ENCODE data around the gene CHST15. TPM values are rescaled to one million over a fixed set of nuclear protein-coding genes. Genes with fewer than 3 reads are reported as not detected.
A peak's percentile ranks its signal among the peaks of the same experiment; 100 is the strongest.

Gene CHST15
- total and polyA plus RNA-seq, 2 of the 8 experiments (the other 6 are each of a cell fraction or from before 2014, with no cell fraction given), result 8.8 to 9.1 TPM

DNA sequence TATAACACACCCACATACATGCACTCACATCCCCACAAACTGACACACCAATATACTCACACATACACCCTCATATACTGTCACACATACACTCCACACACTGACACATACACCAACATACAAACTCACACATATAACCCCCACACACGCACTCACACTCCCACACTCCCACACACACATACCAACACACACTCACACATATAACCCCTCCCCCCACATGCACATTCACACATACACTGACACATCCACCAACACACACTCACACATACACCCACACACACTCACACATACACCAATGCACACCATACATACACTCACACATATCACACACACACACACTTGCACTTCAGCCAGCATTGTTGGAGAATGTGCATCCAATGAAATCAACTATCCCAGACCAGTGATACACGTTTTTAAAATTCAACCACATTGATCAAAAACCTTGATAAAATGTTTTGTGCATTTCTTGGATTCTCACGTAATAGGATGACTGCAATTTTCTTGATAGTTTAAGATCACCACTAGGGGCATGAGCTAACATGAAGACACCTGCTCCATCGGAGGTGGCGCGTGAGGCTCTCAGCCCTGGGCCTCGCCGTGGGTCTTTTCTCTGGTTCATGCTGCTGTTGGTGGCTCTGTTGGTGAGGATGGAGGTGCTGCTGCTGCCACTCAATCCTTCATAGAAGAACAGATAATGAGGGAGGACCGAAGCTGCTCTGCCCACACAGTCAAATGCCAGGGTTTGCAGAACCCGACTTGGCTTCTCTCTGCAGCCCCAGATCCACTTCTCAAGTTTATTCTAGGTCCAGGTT is 32.1 kb upstream of the CHST15 start:
- Histone ChIP-seq H3K4ac (replicated peaks; ENCODE audit: insufficient read length, low read depth, low read length) (peak overlapping the region; percentile 44), H3K79me1 (ENCODE audit: low read depth, low read length) (no peaks in the 10 kb centered on the region), H3K9me3 (ENCODE audit: insufficient read depth in 2 of 2, low read depth in 1 of 2, low read length in 1 of 2) (no peaks in the 10 kb centered on the region), H3K18ac (ENCODE audit: extremely low read depth, low read length) (no peak overlapping the region), H3K36me3 (ENCODE audit: control insufficient read depth in 2 of 4, insufficient read depth in 4 of 4, low read length in 3 of 4) (no peaks in the 10 kb centered on the region), H2BK120ac (replicated peaks; ENCODE audit: low read depth, low read length) (no peak overlapping the region), H2BK20ac (ENCODE audit: low read length) (no peak overlapping the region), H3K27ac (ENCODE audit: low read depth, low read length) (no peak overlapping the region), H3K56ac (replicated peaks; ENCODE audit: insufficient read length, low read depth, low read length) (peak overlapping the region; percentile 96), H2AK5ac (ENCODE audit: low read depth, low read length) (peak overlapping the region; percentile 4; the same call in 1 of the 2 replicates), H3K4me3 (ENCODE audit: extremely low read depth in 1 of 4, insufficient read depth in 2 of 4, low read depth in 3 of 4, low read length in 4 of 4) (no peak overlapping the region), H4K91ac (replicated peaks; ENCODE audit: insufficient read length, low read length) (peak overlapping the region; percentile 65), H3K27me3 (replicated peaks in 1 of 4; ENCODE audit: control insufficient read depth in 3 of 4, extremely low read depth in 1 of 4, insufficient read depth in 3 of 4, low read length in 3 of 4) (peaks cover 0 to 2% (median 0%) of the 10 kb centered on the region in 4 experiments; a peak in 1 of 7 replicates), H3K9ac (replicated peaks in 1 of 4; ENCODE audit: extremely low read depth in 1 of 4, low read depth in 3 of 4, low read length in 3 of 4) (no peak overlapping the region), H4K8ac (ENCODE audit: extremely low read depth, insufficient read depth, low read length) (no peak overlapping the region), H2AFZ (ENCODE audit: low read length) (0 out of 2 replicates have a peak overlapping the region, but pooled peaks have one; percentile 60), H3K14ac (ENCODE audit: insufficient read length) (no peak overlapping the region), H3K4me2 (ENCODE audit: insufficient read depth in 1 of 2, low read depth in 2 of 2, low read length in 2 of 2) (no peak overlapping the region), H3K23ac (ENCODE audit: insufficient read length) (peak overlapping the region; percentile 89), H3K23me2 (ENCODE audit: low read depth, low read length) (peaks cover 17% of the 10 kb centered on the region; the same call in 1 of the 2 replicates), H4K20me1 (replicated peaks in 1 of 2; ENCODE audit: control insufficient read depth in 1 of 2, insufficient read depth in 2 of 2, low read length in 2 of 2) (peaks cover 0 to 14% of the 10 kb centered on the region in 2 experiments), H3K79me2 (ENCODE audit: control insufficient read depth in 1 of 2, insufficient read depth in 2 of 2, low read length in 2 of 2) (no peaks in the 10 kb centered on the region), H3K4me1 (replicated peaks in 1 of 4; ENCODE audit: control insufficient read depth in 3 of 4, insufficient read depth in 4 of 4, low read length in 3 of 4) (no peaks in the 10 kb centered on the region; a peak in 2 of 7 replicates), H2BK15ac (ENCODE audit: low read length) (peak overlapping the region; percentile 61; the same call in 1 of the 2 replicates), H2BK12ac (ENCODE audit: low read depth, low read length) (no peak overlapping the region), H2BK5ac (ENCODE audit: low read depth, low read length) (no peak overlapping the region), H4K5ac (ENCODE audit: insufficient read length, low read depth, low read length) (no peak overlapping the region)
- ChIA-PET CTCF (ENCODE audit: partially characterized antibody) (interaction anchor here (0.6 to 2.8 kb wide), 21 partner anchors 9 to 1516 kb away, joined by 3 to 24 read pairs (median 4); no protein-coding TSS in a partner anchor), POLR2A (ENCODE audit: partially characterized antibody) (no interaction called here)
- TF ChIP-seq PHF8 (conservative IDR thresholded peaks at IDR 0.05; ENCODE audit: low read depth, low read length) (no peak), YY1 (IDR thresholded peaks at IDR 0.05; ENCODE audit: low read depth, low read length) (no peak), RAD21 (IDR thresholded peaks at IDR 0.05 in 1 of 2, conservative IDR thresholded peaks at IDR 0.05 in 1 of 2; ENCODE audit: low read depth in 2 of 2, low read length in 2 of 2) (peak; percentile 47 to 56)
- TF ChIP-seq, protein P1, sequence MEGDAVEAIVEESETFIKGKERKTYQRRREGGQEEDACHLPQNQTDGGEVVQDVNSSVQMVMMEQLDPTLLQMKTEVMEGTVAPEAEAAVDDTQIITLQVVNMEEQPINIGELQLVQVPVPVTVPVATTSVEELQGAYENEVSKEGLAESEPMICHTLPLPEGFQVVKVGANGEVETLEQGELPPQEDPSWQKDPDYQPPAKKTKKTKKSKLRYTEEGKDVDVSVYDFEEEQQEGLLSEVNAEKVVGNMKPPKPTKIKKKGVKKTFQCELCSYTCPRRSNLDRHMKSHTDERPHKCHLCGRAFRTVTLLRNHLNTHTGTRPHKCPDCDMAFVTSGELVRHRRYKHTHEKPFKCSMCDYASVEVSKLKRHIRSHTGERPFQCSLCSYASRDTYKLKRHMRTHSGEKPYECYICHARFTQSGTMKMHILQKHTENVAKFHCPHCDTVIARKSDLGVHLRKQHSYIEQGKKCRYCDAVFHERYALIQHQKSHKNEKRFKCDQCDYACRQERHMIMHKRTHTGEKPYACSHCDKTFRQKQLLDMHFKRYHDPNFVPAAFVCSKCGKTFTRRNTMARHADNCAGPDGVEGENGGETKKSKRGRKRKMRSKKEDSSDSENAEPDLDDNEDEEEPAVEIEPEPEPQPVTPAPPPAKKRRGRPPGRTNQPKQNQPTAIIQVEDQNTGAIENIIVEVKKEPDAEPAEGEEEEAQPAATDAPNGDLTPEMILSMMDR (IDR thresholded peaks at IDR 0.05; ENCODE audit: control extremely low read depth in 1 of 3, insufficient read depth in 1 of 3, low read depth in 1 of 3, low read length in 3 of 3), result peak; percentile 41 to 64 (median 48)
- TF ChIP-seq, protein P2, sequence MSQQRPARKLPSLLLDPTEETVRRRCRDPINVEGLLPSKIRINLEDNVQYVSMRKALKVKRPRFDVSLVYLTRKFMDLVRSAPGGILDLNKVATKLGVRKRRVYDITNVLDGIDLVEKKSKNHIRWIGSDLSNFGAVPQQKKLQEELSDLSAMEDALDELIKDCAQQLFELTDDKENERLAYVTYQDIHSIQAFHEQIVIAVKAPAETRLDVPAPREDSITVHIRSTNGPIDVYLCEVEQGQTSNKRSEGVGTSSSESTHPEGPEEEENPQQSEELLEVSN (IDR thresholded peaks at IDR 0.05), result peak; percentile 47; the same call in 1 of the 2 replicates
- TF ChIP-seq, protein P3, sequence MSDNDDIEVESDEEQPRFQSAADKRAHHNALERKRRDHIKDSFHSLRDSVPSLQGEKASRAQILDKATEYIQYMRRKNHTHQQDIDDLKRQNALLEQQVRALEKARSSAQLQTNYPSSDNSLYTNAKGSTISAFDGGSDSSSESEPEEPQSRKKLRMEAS (IDR thresholded peaks at IDR 0.05), result peak; percentile 52; the same call in 1 of the 2 replicates
- WGBS, 2 experiments (ENCODE audit: extremely low coverage in 1 of 2, insufficient coverage in 1 of 2, insufficient read length in 1 of 2, insufficient replicate concordance in 2 of 2, low coverage in 1 of 2, low lambda C conversion rate in 2 of 2, missing lambda C conversion rate in 1 of 2), result 71 to 100% methylated on average over 1 to 10 of the region's 10 CpGs
- no peak for DNase-seq (ENCODE audit: low read depth in 1 of 2, low spot score in 2 of 2)
- no peak for FAIRE-seq
